K562 (cell line): ENCODE data around the gene LETM1. TPM values are rescaled to one million over a fixed set of nuclear protein-coding genes. Genes with fewer than 3 reads are reported as not detected.
A peak's percentile ranks its signal among the peaks of the same experiment; 100 is the strongest.

Experiments
- CEBPG ChIP-seq, 3 experiments: fragments of 200-800 bp in 1 of 3; sonication (Bioruptor generic) in 1 of 3; sonication (generic) in 1 of 3; formaldehyde crosslinking in 1 of 3; IDR thresholded peaks in 2 of 3; conservative IDR thresholded peaks in 1 of 3; 2 replicates each; pipeline versions ENCODE4 v1.6.1 to v1.8.0; 2016 to 2022; ENCODE audit warnings: missing compliant biosample characterization in 2 of 3, missing genetic modification characterization in 2 of 3, mild to moderate bottlenecking in 1 of 3, missing genetic modification reagents in 1 of 3
- ESRRA ChIP-seq: fragments of 450-650 bp; IDR thresholded peaks from 2 replicates; pipeline ENCODE4 v1.6.1; 2014; ENCODE audit warnings: low read depth, mild to moderate bottlenecking, moderate library complexity, borderline replicate concordance
- NRF1 ChIP-seq, 2 experiments: fragments of 450-650 bp; IDR thresholded peaks in 1 of 2; conservative IDR thresholded peaks in 1 of 2; 2 replicates each; pipeline ENCODE4 v1.6.1; 2014; ENCODE audit warnings: mild to moderate bottlenecking in 2 of 2
- POLR2G ChIP-seq: fragments of 200-400 bp; formaldehyde crosslinking; IDR thresholded peaks from 2 replicates; pipeline ENCODE4 v1.6.1; 2017; ENCODE audit warnings: low read depth, mild to moderate bottlenecking, antibody characterized with exemption, low read length, moderate library complexity
- ZNF324 ChIP-seq: fragments of 250-450 bp; sonication (Bioruptor Pico); IDR thresholded peaks from 2 replicates; pipeline ENCODE4 v1.4.0; 2020; ENCODE audit warnings: mild to moderate bottlenecking
- polyA plus RNA-seq, 8 experiments: library from polyadenylated mRNA; depleted of rRNA in 4 of 8; stranded (reverse) in 5 of 8; unstranded in 3 of 8; fragments of >200 nt; fragmentation: Nextera tagmentation in 2 of 8; fragmentation: Illumina TruSeq in 1 of 8; extraction: Ambion mirVana in 2 of 8; extraction: Trizol in 1 of 8; gene quantifications; 2 replicates each; pipeline versions ENCODE4 v1.2.1 to v1.2.3, GENCODE V29; 2011 to 2014; ENCODE audit warnings: inconsistent platforms in 1 of 8, missing spikeins in 1 of 8
- total RNA-seq, 7 experiments: library from RNA; depleted of rRNA in 6 of 7; stranded (reverse); fragments of >200 nt in 6 of 7; fragmentation: Illumina TruSeq in 2 of 7; extraction: Trizol in 2 of 7; gene quantifications; 2 replicates each; pipeline versions ENCODE4 v1.2.1 to v1.2.3, GENCODE V29; 2011 to 2021; ENCODE audit warnings: low replicate concordance in 1 of 7
- TF ChIP-seq, protein P1 (sequence below), 2 experiments: fragments of 450-650 bp; IDR thresholded peaks; 2 replicates each; pipeline ENCODE4 v1.6.1; 2018; ENCODE audit warnings: mild to moderate bottlenecking in 2 of 2, low read depth in 1 of 2; ENCODE audit not compliant: partially characterized antibody in 2 of 2

The LETM1 gene
- total and polyA plus RNA-seq, 9 of the 15 experiments (the other 6 are each of a cell fraction or from before 2014, with no cell fraction given): 3.9 to 109 (median 35.0) TPM

DNA sequence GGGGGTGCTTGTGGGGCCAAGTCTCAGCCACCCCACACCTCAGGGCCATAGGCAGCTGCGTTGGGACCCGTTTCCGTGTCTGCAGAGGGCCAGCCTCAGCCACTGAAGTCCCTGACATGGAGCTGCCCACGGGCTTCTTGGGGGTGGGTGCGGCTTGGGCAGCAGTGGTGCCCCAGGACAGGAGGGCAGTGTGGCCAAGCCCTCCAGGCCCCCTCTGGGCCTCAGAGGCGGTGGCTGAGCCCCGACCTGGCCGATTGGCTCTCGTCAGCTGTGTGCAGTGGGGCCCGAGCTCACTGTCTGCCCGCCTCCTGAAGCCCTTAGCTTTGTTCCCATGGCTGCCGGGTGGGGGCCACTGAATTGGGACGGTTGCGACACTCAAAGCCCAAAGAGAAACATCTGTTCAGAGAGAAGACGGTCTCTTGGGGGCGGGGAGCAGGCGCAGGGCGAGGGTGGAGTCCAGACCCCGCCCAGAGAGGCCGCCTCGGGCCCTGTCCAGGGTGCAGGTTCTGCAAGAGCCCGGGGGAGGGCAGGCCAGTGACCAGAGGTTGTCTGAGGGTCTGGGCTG lies 53.7 kb downstream of the LETM1 start (continued):
- TF ChIP-seq ESRRA (no peak), POLR2G (peak; percentile 8; the same call in 1 of the 2 replicates), CEBPG (CRISPR knock-in tag; IDR thresholded peaks at IDR 0.05) (peak; percentile 42; the same call in 1 of the 2 replicates), CEBPG (tag; conservative IDR thresholded peaks at IDR 0.05 in 1 of 2, IDR thresholded peaks at IDR 0.05 in 1 of 2) (no peak), NRF1 (conservative IDR thresholded peaks at IDR 0.05 in 1 of 2, IDR thresholded peaks at IDR 0.05 in 1 of 2) (peak; percentile 24 to 30; a peak in 1 of 4 replicates), ZNF324 (no peak)
- TF ChIP-seq, protein P1, sequence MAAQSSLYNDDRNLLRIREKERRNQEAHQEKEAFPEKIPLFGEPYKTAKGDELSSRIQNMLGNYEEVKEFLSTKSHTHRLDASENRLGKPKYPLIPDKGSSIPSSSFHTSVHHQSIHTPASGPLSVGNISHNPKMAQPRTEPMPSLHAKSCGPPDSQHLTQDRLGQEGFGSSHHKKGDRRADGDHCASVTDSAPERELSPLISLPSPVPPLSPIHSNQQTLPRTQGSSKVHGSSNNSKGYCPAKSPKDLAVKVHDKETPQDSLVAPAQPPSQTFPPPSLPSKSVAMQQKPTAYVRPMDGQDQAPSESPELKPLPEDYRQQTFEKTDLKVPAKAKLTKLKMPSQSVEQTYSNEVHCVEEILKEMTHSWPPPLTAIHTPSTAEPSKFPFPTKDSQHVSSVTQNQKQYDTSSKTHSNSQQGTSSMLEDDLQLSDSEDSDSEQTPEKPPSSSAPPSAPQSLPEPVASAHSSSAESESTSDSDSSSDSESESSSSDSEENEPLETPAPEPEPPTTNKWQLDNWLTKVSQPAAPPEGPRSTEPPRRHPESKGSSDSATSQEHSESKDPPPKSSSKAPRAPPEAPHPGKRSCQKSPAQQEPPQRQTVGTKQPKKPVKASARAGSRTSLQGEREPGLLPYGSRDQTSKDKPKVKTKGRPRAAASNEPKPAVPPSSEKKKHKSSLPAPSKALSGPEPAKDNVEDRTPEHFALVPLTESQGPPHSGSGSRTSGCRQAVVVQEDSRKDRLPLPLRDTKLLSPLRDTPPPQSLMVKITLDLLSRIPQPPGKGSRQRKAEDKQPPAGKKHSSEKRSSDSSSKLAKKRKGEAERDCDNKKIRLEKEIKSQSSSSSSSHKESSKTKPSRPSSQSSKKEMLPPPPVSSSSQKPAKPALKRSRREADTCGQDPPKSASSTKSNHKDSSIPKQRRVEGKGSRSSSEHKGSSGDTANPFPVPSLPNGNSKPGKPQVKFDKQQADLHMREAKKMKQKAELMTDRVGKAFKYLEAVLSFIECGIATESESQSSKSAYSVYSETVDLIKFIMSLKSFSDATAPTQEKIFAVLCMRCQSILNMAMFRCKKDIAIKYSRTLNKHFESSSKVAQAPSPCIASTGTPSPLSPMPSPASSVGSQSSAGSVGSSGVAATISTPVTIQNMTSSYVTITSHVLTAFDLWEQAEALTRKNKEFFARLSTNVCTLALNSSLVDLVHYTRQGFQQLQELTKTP (IDR thresholded peaks at IDR 0.05; ENCODE audit: low read depth in 1 of 2, partially characterized antibody in 2 of 2): no peak
